K562 (cell line): ENCODE measurements around the gene NET1. TPM values are rescaled to one million over a fixed set of nuclear protein-coding genes. Genes with fewer than 3 reads are reported as not detected.

Source experiments
- ARID3A ChIP-seq: IDR thresholded peaks from 2 replicates; pipeline ENCODE4 v1.6.1; 2012; ENCODE audit warnings: low read depth, low read length, improper control_type of control experiment, borderline replicate concordance
- BACH1 ChIP-seq: fragments of 200-800 bp; sonication (Bioruptor generic); IDR thresholded peaks from 2 replicates; pipeline ENCODE4 v1.6.1; 2016; ENCODE audit warnings: missing genetic modification characterization, missing compliant biosample characterization
- BRD4 ChIP-seq: fragments of 200-600 bp; sonication (generic); IDR thresholded peaks from 2 replicates; pipeline ENCODE4 v1.6.1; 2017; ENCODE audit warnings: inconsistent platforms
- CHCHD3 ChIP-seq: fragments of 250-450 bp; sonication (Bioruptor Pico); IDR thresholded peaks from 2 replicates; pipeline ENCODE4 v2.1.2; 2022; ENCODE audit warnings: mild to moderate bottlenecking
- CUX1 ChIP-seq: fragments of 200-800 bp; sonication (Bioruptor generic); IDR thresholded peaks from 2 replicates; pipeline ENCODE4 v1.6.1; 2016; ENCODE audit warnings: missing genetic modification characterization, missing compliant biosample characterization
- FOS ChIP-seq: IDR thresholded peaks from 3 replicates; pipeline ENCODE4 v1.6.1; 2011; ENCODE audit not compliant: insufficient read length; ENCODE audit errors: extremely low read depth
- LEF1 ChIP-seq: fragments of 450-650 bp; IDR thresholded peaks from 2 replicates; pipeline ENCODE4 v1.6.1; 2016; ENCODE audit warnings: mild to moderate bottlenecking
- NR2F6 ChIP-seq: fragments of 450-650 bp; formaldehyde crosslinking; IDR thresholded peaks from 2 replicates; pipeline ENCODE4 v1.4.0; 2020; ENCODE audit warnings: mild to moderate bottlenecking
- TRIM25 ChIP-seq: fragments of 450-650 bp; IDR thresholded peaks from 2 replicates; pipeline ENCODE4 v1.7.0; 2016; ENCODE audit warnings: borderline replicate concordance
- ZKSCAN1 ChIP-seq: fragments of 150-350 bp; IDR thresholded peaks from 2 replicates; pipeline ENCODE4 v1.6.1; 2016; ENCODE audit warnings: low read depth, low read length
- polyA plus RNA-seq, 8 experiments: library from polyadenylated mRNA; depleted of rRNA in 4 of 8; stranded (reverse) in 5 of 8; unstranded in 3 of 8; fragments of >200 nt; fragmentation: Nextera tagmentation in 2 of 8; fragmentation: Illumina TruSeq in 1 of 8; extraction: Ambion mirVana in 2 of 8; extraction: Trizol in 1 of 8; gene quantifications; 2 replicates each; pipeline versions ENCODE4 v1.2.1 to v1.2.3, GENCODE V29; 2011 to 2014; ENCODE audit warnings: inconsistent platforms in 1 of 8, missing spikeins in 1 of 8
- total RNA-seq, 7 experiments: library from RNA; depleted of rRNA in 6 of 7; stranded (reverse); fragments of >200 nt in 6 of 7; fragmentation: Illumina TruSeq in 2 of 7; extraction: Trizol in 2 of 7; gene quantifications; 2 replicates each; pipeline versions ENCODE4 v1.2.1 to v1.2.3, GENCODE V29; 2011 to 2021; ENCODE audit warnings: low replicate concordance in 1 of 7
- TF ChIP-seq, protein P1 (sequence below): fragments of 250-450 bp; sonication (Bioruptor Pico); IDR thresholded peaks from 2 replicates; pipeline ENCODE4 v1.8.0; 2022; ENCODE audit warnings: inconsistent platforms, mild to moderate bottlenecking, moderate library complexity, borderline replicate concordance
- TF ChIP-seq, protein P2 (sequence below), 2 experiments: IDR thresholded peaks; 2 replicates each; pipeline ENCODE4 v1.6.1; 2011; ENCODE audit warnings: borderline replicate concordance in 1 of 2, control low read depth in 1 of 2, low read depth in 1 of 2, low read length in 1 of 2, mild to moderate bottlenecking in 1 of 2, mixed read lengths in 1 of 2, moderate library complexity in 1 of 2; ENCODE audit not compliant: insufficient read depth in 1 of 2, insufficient read length in 1 of 2, poor library complexity in 1 of 2, severe bottlenecking in 1 of 2; ENCODE audit errors: extremely low read depth in 1 of 2
- TF ChIP-seq, protein P3 (sequence below): fragments of 250-450 bp; sonication (Bioruptor Pico); IDR thresholded peaks from 2 replicates; pipeline ENCODE4 v1.8.0; 2021; ENCODE audit warnings: moderate library complexity, mild to moderate bottlenecking, inconsistent platforms
- TF ChIP-seq, protein P4 (sequence below): IDR thresholded peaks from 2 replicates; pipeline ENCODE4 v1.6.1; 2011; ENCODE audit not compliant: insufficient read length; ENCODE audit errors: extremely low read depth

The NET1 gene
- total and polyA plus RNA-seq, 9 of the 15 experiments (the other 6 are each of a cell fraction or from before 2014, with no cell fraction given), result 47.4 to 258 (median 106) TPM

DNA sequence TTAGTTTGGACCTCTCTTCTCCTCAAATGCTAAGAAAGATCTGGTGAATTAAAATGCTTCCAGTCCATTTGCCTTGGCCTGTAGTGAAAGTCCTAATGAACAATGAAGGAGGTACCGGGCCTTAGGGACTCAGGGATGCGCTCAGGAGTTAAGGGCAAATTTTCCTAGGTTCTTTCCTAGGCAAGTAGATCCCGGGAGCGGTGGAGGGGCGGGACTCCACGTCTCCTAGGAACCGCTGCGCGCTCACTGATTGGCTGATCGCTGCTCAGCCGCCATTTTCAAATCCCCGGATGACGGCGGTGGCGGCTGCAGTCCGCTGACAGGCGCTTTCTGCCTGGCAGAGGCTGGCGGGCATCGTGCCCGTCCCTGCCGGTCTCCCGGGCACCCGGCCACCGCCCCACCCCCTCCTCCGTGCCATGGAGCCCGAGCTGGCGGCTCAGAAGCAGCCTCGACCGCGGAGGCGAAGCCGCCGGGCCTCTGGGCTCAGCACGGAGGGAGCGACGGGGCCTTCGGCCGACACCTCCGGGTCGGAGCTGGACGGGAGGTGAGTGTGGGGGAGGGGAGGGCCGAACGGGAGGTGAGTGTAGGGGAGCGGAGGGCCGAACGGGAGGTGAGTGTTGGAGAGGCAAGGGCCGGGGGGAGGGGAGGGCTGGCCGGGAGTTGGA is at the start of gene NET1 (continued):
- TF ChIP-seq TRIM25 (no peak), BRD4 (0 out of 2 replicates have a peak, but pooled peaks have one; percentile 35), ZKSCAN1 (no peak), NR2F6 (CRISPR knock-in tag) (no peak), CUX1 (CRISPR knock-in tag) (no peak), BACH1 (tag) (no peak), CHCHD3 (no peak), FOS (peak; percentile 75), ARID3A (no peak), LEF1 (no peak)
- TF ChIP-seq, protein P1, sequence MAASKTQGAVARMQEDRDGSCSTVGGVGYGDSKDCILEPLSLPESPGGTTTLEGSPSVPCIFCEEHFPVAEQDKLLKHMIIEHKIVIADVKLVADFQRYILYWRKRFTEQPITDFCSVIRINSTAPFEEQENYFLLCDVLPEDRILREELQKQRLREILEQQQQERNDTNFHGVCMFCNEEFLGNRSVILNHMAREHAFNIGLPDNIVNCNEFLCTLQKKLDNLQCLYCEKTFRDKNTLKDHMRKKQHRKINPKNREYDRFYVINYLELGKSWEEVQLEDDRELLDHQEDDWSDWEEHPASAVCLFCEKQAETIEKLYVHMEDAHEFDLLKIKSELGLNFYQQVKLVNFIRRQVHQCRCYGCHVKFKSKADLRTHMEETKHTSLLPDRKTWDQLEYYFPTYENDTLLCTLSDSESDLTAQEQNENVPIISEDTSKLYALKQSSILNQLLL, result no peak
- TF ChIP-seq, protein P2, sequence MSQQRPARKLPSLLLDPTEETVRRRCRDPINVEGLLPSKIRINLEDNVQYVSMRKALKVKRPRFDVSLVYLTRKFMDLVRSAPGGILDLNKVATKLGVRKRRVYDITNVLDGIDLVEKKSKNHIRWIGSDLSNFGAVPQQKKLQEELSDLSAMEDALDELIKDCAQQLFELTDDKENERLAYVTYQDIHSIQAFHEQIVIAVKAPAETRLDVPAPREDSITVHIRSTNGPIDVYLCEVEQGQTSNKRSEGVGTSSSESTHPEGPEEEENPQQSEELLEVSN (IDR thresholded peaks at IDR 0.05; ENCODE audit: borderline replicate concordance in 1 of 2, extremely low read depth in 1 of 2, insufficient read depth in 1 of 2, insufficient read length in 1 of 2, low read depth in 1 of 2, low read length in 1 of 2, poor library complexity in 1 of 2, severe bottlenecking in 1 of 2), result peak in 1 of 2 experiments; percentile 12
- TF ChIP-seq, protein P3, sequence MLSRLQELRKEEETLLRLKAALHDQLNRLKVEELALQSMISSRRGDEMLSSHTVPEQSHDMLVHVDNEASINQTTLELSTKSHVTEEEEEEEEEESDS, result no peak
- TF ChIP-seq, protein P4, sequence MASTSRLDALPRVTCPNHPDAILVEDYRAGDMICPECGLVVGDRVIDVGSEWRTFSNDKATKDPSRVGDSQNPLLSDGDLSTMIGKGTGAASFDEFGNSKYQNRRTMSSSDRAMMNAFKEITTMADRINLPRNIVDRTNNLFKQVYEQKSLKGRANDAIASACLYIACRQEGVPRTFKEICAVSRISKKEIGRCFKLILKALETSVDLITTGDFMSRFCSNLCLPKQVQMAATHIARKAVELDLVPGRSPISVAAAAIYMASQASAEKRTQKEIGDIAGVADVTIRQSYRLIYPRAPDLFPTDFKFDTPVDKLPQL, result no peak
